RWPE1 (cell line): ENCODE data around the gene GPATCH11.
A peak's percentile ranks its signal among the peaks of the same experiment; 100 is the strongest.

ENCODE experiments used
- CTCF ChIA-PET: fragments of 350-600 bp; sonication (Branson Sonifier 250); formaldehyde crosslinking; extraction: SDS; loops from one replicate; lab custom pipeline; 2021; lab: Yijun Ruan, JAX
- POLR2A ChIA-PET: fragments of 400-600 bp; formaldehyde crosslinking; extraction: SDS; loops from one replicate; lab custom pipeline; 2020; ENCODE audit warnings: antibody characterized with exemption; ENCODE audit not compliant: low non-redundant PET; lab: Yijun Ruan, JAX
- DNase-seq: peaks from one replicate; pipeline ENCODE4 v3.0.0; 2012; ENCODE audit warnings: low spot score
- H3K27ac ChIP-seq: fragments of 450-650 bp; 2 replicates; pipeline ENCODE4 v1.5.1; 2017
- TF ChIP-seq, protein P1 (sequence below): fragments of 450-650 bp; conservative IDR thresholded peaks from 2 replicates; pipeline ENCODE4 v1.5.1; 2017; ENCODE audit warnings: low read depth, mild to moderate bottlenecking

The GPATCH11 gene

DNA sequence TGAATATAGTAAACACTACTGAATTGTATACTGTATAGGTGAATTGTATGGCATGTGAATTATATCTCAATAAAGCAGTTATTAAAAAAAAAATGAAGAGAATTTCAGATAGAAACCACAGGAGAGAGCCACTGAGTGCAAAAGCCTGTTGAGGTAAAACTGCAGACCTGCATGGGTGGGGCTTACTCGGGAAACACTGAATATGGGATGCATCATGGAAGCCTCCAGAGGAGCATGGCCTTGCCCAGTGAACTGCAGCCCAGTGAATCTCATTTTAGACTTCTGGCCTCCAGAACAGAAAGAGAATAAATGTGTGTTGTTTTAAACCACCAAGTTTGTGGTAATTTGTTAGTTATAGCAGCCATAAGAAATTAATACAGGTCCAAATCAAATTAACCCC is 15.7 kb downstream of the GPATCH11 start:
- TF ChIP-seq, protein P1, sequence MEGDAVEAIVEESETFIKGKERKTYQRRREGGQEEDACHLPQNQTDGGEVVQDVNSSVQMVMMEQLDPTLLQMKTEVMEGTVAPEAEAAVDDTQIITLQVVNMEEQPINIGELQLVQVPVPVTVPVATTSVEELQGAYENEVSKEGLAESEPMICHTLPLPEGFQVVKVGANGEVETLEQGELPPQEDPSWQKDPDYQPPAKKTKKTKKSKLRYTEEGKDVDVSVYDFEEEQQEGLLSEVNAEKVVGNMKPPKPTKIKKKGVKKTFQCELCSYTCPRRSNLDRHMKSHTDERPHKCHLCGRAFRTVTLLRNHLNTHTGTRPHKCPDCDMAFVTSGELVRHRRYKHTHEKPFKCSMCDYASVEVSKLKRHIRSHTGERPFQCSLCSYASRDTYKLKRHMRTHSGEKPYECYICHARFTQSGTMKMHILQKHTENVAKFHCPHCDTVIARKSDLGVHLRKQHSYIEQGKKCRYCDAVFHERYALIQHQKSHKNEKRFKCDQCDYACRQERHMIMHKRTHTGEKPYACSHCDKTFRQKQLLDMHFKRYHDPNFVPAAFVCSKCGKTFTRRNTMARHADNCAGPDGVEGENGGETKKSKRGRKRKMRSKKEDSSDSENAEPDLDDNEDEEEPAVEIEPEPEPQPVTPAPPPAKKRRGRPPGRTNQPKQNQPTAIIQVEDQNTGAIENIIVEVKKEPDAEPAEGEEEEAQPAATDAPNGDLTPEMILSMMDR = no peak
- CTCF ChIA-PET = interaction anchor here (0.6 kb wide), 1 partner anchor 150 kb away, joined by 3 read pairs; no protein-coding TSS in a partner anchor
- H3K27ac ChIP-seq = no peak overlapping the region
- DNase-seq = no peak
- POLR2A ChIA-PET = no interaction called here

DNA sequence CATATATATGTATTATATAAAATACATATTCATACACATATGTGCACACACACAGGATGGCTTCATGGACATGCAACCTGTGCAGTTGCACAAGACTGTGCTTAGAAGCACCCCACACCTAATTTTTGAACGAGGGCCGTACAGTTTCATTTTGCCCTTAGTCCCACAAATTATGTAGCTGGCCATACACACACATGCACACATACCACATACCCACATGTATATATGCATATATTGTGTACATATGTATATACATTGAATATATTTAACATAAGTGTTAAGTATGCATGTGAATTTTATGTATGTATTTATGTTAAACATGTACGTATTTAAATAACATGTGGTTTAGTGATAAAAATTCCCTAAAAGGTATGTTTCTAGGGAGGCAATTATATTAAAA is 18.3 kb downstream of the GPATCH11 start:
- ChIA-PET CTCF (no interaction called here), POLR2A (no interaction called here)
- TF ChIP-seq, protein P1 = no peak
- no peak overlapping the region for H3K27ac ChIP-seq
- DNase-seq = no peak

DNA sequence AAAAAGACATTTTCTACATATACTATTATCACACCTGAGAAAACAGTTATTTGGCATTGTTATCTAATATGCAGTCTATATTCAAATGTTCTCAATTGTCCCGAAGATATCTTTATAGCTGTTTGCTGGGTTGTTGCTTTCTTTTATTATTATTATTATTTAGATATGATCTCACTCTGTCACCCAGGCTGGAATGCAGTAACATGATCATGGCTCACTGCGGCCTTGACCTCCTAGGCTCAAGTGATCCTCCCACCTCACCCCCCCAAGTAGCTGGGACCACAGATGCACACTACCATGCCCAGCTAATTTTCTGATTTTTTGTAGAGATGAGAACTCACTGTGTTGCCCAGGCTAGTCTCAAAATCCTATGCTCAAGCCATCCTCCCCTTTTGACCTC is 19.9 kb downstream of the GPATCH11 start:
- TF ChIP-seq, protein P1 = no peak
- no peak for DNase-seq
- POLR2A ChIA-PET = no interaction called here
- H3K27ac ChIP-seq = no peak overlapping the region
- CTCF ChIA-PET = interaction anchor here (0.5 to 0.6 kb wide), 3 partner anchors 56 to 1226 kb away, joined by 3 to 5 read pairs (median 3); no protein-coding TSS in a partner anchor

DNA sequence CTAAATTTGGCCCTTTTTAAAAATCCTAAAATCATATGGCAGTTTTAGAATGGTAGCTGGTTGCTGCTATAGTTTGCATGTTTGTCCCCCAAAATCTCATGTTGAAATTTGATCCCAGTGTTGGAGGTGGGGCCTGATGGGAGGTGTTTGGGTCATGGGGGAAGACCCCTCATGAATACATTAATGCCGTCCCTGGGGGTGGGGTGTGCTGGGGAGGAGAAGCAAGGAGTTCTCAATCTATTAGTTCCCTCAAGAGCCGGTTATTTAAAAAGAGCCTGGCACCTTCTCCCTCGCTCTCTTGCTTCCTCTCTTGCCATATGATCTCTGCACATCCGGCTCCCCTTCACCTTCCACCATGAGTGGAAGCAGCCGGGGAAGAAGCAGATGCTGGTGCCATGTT is 20.8 kb downstream of the GPATCH11 start:
- TF ChIP-seq, protein P1 = no peak
- DNase-seq = no peak
- CTCF ChIA-PET = no interaction called here
- no peak overlapping the region for H3K27ac ChIP-seq
- POLR2A ChIA-PET = no interaction called here

DNA sequence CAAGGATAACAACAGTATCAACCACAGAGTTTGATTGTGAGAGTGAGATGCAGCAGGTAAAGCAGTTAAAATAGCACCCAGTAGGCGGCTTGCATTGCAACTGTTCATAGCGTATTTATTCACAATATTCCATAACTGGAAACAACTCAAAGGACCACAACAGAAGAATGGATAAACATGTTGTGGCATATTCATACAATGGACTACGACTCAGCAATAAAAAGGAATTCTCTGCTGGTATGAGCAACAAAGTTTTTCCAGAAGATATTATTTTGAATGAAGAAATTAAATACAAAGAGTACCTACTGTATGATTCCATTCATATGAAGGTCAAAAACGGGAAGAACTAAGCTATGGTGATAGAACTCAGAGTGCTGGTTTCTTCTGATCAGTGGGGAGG is 25.2 kb downstream of the GPATCH11 start:
- no peak for DNase-seq
- TF ChIP-seq, protein P1 = no peak
- CTCF ChIA-PET = interaction anchor here (0.6 to 1.3 kb wide), 2 partner anchors 10 to 43 kb away, joined by 4 read pairs; no protein-coding TSS in a partner anchor
- POLR2A ChIA-PET = no interaction called here
- no peak overlapping the region for H3K27ac ChIP-seq

DNA sequence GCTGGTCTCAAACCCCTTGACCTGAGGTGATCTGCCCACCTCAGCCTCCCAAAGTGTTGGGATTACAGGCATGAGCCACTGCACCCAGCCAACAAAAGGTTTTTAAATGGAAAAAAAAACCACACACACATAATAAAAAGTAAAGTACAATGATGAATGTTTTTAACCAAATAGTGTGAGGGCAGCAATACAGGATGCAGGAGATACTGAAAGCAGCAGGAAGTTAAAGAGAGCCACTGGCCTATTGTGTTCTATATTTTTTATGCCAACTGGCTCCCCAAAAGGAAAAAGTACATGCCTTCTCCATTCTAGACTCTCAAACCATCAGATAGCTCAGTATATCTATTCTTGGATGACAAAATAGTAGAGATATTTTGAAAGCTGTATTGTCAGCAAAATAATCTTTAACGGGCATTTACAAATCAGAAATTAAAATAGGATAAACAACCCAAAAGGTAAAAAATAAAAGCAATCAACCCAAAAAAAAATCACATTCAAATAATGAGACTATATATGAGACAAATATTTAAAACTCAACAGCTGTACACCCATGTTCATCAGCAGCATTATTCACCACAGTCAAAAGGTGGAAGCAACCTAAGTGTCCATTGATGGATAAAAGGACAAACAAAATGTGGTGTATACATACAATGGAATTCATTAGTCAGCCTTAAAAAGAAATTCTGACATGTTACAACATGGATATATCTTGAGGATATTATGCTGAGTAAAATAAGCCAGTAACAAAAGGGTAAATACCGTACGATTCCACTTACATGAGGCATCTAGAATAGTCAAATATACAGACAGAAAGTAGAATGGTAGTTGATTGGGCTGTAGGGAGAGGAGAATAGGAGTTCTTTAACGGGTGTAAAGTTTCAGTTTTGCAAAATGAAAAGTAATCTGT is 26.2 kb downstream of the GPATCH11 start:
- POLR2A ChIA-PET = no interaction called here
- H3K27ac ChIP-seq = no peak overlapping the region
- TF ChIP-seq, protein P1 = no peak
- DNase-seq = peak; percentile 37
- CTCF ChIA-PET = interaction anchor here (0.6 to 0.8 kb wide), 3 partner anchors 33 to 121 kb away, joined by 3 to 4 read pairs (median 3); partner anchors contain the start of genes CEBPZ and NDUFAF7
